Loucy (cell line): ENCODE results near the gene MYBL2.

Experiments used
- H2AFZ ChIP-seq: fragments of 200-600 bp; sonication (generic); 2 replicates; pipeline ENCODE4 v1.6.0; 2016; ENCODE audit warnings: antibody characterized with exemption, mild to moderate bottlenecking, low read length, moderate library complexity
- H3F3A ChIP-seq: fragments of 200-600 bp; 2 replicates; pipeline ENCODE4 v1.6.0; 2016; ENCODE audit warnings: antibody characterized with exemption, low read depth, mild to moderate bottlenecking
- H3K27me3 ChIP-seq: fragments of 200-600 bp; sonication (generic); 2 replicates; pipeline ENCODE4 v1.6.1; 2014; ENCODE audit warnings: low read length, mild to moderate bottlenecking; ENCODE audit not compliant: insufficient read depth, poor library complexity, severe bottlenecking
- H3K36me3 ChIP-seq: fragments of 200-600 bp; sonication (generic); 2 replicates; pipeline ENCODE4 v1.6.1; 2016; ENCODE audit warnings: low read length; ENCODE audit not compliant: insufficient read depth
- H3K4me1 ChIP-seq: fragments of 200-600 bp; sonication (generic); 2 replicates; pipeline ENCODE4 v1.5.1; 2014; ENCODE audit warnings: low read length, mild to moderate bottlenecking; ENCODE audit not compliant: insufficient read depth, poor library complexity, severe bottlenecking
- H3K4me2 ChIP-seq: fragments of 200-600 bp; sonication (generic); 2 replicates; pipeline ENCODE4 v1.6.0; 2014; ENCODE audit warnings: antibody characterized with exemption, low read length, low read depth, mild to moderate bottlenecking; ENCODE audit not compliant: poor library complexity, severe bottlenecking
- H3K4me3 ChIP-seq: fragments of 200-600 bp; sonication (generic); 2 replicates; pipeline ENCODE4 v1.5.1; 2014; ENCODE audit warnings: low read length, mild to moderate bottlenecking, mixed read lengths; ENCODE audit not compliant: poor library complexity, severe bottlenecking
- H3K79me2 ChIP-seq: fragments of 200-600 bp; sonication (generic); 2 replicates; pipeline ENCODE4 v1.6.1; 2014; ENCODE audit warnings: low read length; ENCODE audit not compliant: insufficient read depth
- H3K9ac ChIP-seq: fragments of 200-600 bp; sonication (generic); 2 replicates; pipeline ENCODE4 v1.6.0; 2014; ENCODE audit warnings: mild to moderate bottlenecking, low read depth, low read length, moderate library complexity; ENCODE audit not compliant: poor library complexity, severe bottlenecking
- H3K9me2 ChIP-seq: fragments of 200-600 bp; sonication (generic); replicated peaks from 2 replicates; pipeline ENCODE4 v1.6.1; 2016; ENCODE audit warnings: low read depth, low read length, mixed read lengths
- H3K9me3 ChIP-seq: fragments of 200-600 bp; sonication (generic); 2 replicates; pipeline ENCODE4 v1.6.1; 2014; ENCODE audit warnings: mild to moderate bottlenecking, antibody characterized with exemption, low read length, low read depth; ENCODE audit not compliant: insufficient read depth
- H4K20me1 ChIP-seq: fragments of 200-600 bp; sonication (generic); 2 replicates; pipeline ENCODE4 v1.6.0; 2014; ENCODE audit warnings: antibody characterized with exemption, low read length, mild to moderate bottlenecking; ENCODE audit not compliant: insufficient read depth, poor library complexity, severe bottlenecking
- CTCF ChIP-seq: fragments of 200-600 bp; sonication (generic); conservative IDR thresholded peaks from 2 replicates; pipeline ENCODE4 v1.5.1; 2014; ENCODE audit warnings: mild to moderate bottlenecking, antibody characterized with exemption, low read length
- EZH2phosphoT487 ChIP-seq: fragments of 200-600 bp; IDR thresholded peaks from 2 replicates; pipeline ENCODE4 v1.6.1; 2018; ENCODE audit warnings: antibody characterized with exemption, mild to moderate bottlenecking, moderate library complexity, borderline replicate concordance

MYBL2 gene

GRCh38 chr20:43666376-43667328 is at the start of gene MYBL2:
TSS of gene MYBL2 (plus strand) at chr20:43667114. CDS start at chr20:43667284, 170 bp downstream.
- H3K27me3 ChIP-seq, result no peaks in the 10 kb centered on the region
- no peaks in the 10 kb centered on the region for H3K9me3 ChIP-seq
- H3K4me3 ChIP-seq, result peak within 1 kb of the TSS; percentile 92
- H3K4me2 ChIP-seq, result peak within 1 kb of the TSS; percentile 99
- H3F3A ChIP-seq, result no peaks in the 10 kb centered on the region
- H3K4me1 ChIP-seq, result peaks cover 25% of the 10 kb centered on the region
- no peaks in the 10 kb centered on the region for H3K9me2 ChIP-seq
- no peaks in the 10 kb centered on the region for H3K36me3 ChIP-seq
- TF ChIP-seq EZH2phosphoT487 (no peak), CTCF (no peak)
- peak within 1 kb of the TSS; percentile 90 for H2AFZ ChIP-seq
- peak within 1 kb of the TSS; percentile 84 for H3K9ac ChIP-seq
- H4K20me1 ChIP-seq, result peaks cover 4% of the 10 kb centered on the region
- H3K79me2 ChIP-seq, result peaks cover 44% of the 10 kb centered on the region

- H3K4me1 ChIP-seq, result no peaks in the 10 kb centered on the region
- no peaks in the 10 kb centered on the region for H4K20me1 ChIP-seq
- no peak overlapping the region for H3K9ac ChIP-seq
- H3K79me2 ChIP-seq, result no peaks in the 10 kb centered on the region
- H3K9me2 ChIP-seq, result no peaks in the 10 kb centered on the region
- peaks cover 10% of the 10 kb centered on the region; the same call in 1 of the 2 replicates for H3K36me3 ChIP-seq
- H3K4me3 ChIP-seq, result no peak overlapping the region
- H3K4me2 ChIP-seq, result no peak overlapping the region
- no peaks in the 10 kb centered on the region for H3F3A ChIP-seq
- no peak overlapping the region for H2AFZ ChIP-seq
- no peaks in the 10 kb centered on the region for H3K9me3 ChIP-seq
- H3K27me3 ChIP-seq, result no peaks in the 10 kb centered on the region
- TF ChIP-seq CTCF (no peak), EZH2phosphoT487 (no peak)
These were observed 35.3 kb upstream of the MYBL2 start for GRCh38 chr20:43631598-43631997.

GRCh38 chr20:43636429-43636828 is 30.5 kb upstream of the MYBL2 start:
- Histone ChIP-seq H3K9me3 (no peaks in the 10 kb centered on the region), H3K79me2 (no peaks in the 10 kb centered on the region), H3K36me3 (peaks cover 14% of the 10 kb centered on the region; the same call in 1 of the 2 replicates), H3K4me2 (no peak overlapping the region), H4K20me1 (no peaks in the 10 kb centered on the region), H3K9ac (no peak overlapping the region), H2AFZ (no peak overlapping the region), H3K27me3 (no peaks in the 10 kb centered on the region), H3K4me1 (no peaks in the 10 kb centered on the region), H3F3A (no peaks in the 10 kb centered on the region), H3K9me2 (no peaks in the 10 kb centered on the region), H3K4me3 (no peak overlapping the region)
- no peak for TF ChIP-seq EZH2phosphoT487
- no peak for TF ChIP-seq CTCF
